Lower leg skin (tissue), 3 donors: ENCODE measurements around the gene MTHFD2L.

ENCODE experiments used
- CTCF ChIP-seq, 3 donors: fragments of 450-650 bp; IDR thresholded peaks; one replicate each; pipeline ENCODE4 v1.5.1; 2016; ENCODE audit warnings: antibody characterized with exemption in 3 of 3, mild to moderate bottlenecking in 3 of 3, moderate library complexity in 2 of 3
- POLR2A ChIP-seq, 2 donors: fragments of 450-650 bp; IDR thresholded peaks; one replicate each; pipeline ENCODE4 v1.6.1; 2016 to 2017; ENCODE audit warnings: antibody characterized with exemption in 2 of 2, mild to moderate bottlenecking in 1 of 2, moderate library complexity in 1 of 2

GRCh38 chr4:74152836-74153235 is 5.1 kb upstream of the MTHFD2L start:
- TF ChIP-seq CTCF (IDR thresholded peaks at IDR 0.05): no peak
- no peak for TF ChIP-seq POLR2A (IDR thresholded peaks at IDR 0.05)
